ENCODE measurements around the gene GGT6. TPM values are rescaled to one million over a fixed set of nuclear protein-coding genes. Genes with fewer than 3 reads are reported as not detected.

GGT6 gene
- total RNA-seq, 4 donors from 2014 or later: 46.0 to 141 (median 68.5) TPM

GRCh38 chr17:4542726-4543191, 17.6 kb downstream of the GGT6 start:
- no peak for DNase-seq
- peaks cover 49 to 100% (median 57%) of the 10 kb centered on the region in 3 donors for H3K36me3 ChIP-seq

GRCh38 chr17:4542003-4542725, 18.2 kb downstream of the GGT6 start:
- DNase-seq: no peak
- H3K27ac ChIP-seq: peak overlapping the region in 3 of 4 donors; percentile 17 to 67 (median 47)
- H3K9me3 ChIP-seq: no peaks in the 10 kb centered on the region
- H3K4me3 ChIP-seq: no peak overlapping the region
- peaks cover 43 to 100% (median 57%) of the 10 kb centered on the region in 3 donors for H3K36me3 ChIP-seq
- H3K27me3 ChIP-seq: no peaks in the 10 kb centered on the region
- peaks cover 5 to 56% (median 18%) of the 10 kb centered on the region in 3 donors for H3K4me1 ChIP-seq
- intact Hi-C loops (cut with DNase I): no loop called here
- TF ChIP-seq CTCF (IDR thresholded peaks at IDR 0.05): no peak
- no peak for TF ChIP-seq POLR2A (IDR thresholded peaks at IDR 0.05)
- WGBS, 2 donors: 80 to 97% methylated on average over 2 to 6 of the region's 14 CpGs

More at GRCh38 chr17:4542726-4543191, 17.6 kb downstream of the GGT6 start:
- intact Hi-C loops (cut with DNase I): no loop called here
- no peaks in the 10 kb centered on the region for H3K27me3 ChIP-seq
- no peak for TF ChIP-seq CTCF (IDR thresholded peaks at IDR 0.05)
- no peak for TF ChIP-seq POLR2A (IDR thresholded peaks at IDR 0.05)
- WGBS, 2 donors: 96% methylated on average over 5 of the region's 19 CpGs; no CpG with 5 or more reads in 1 of the 2 donors
- no peaks in the 10 kb centered on the region for H3K9me3 ChIP-seq
- no peak overlapping the region for H3K4me3 ChIP-seq
- peaks cover 2 to 50% (median 12%) of the 10 kb centered on the region in 3 donors for H3K4me1 ChIP-seq
- no peak overlapping the region for H3K27ac ChIP-seq

- H3K36me3 ChIP-seq: peaks cover 36 to 94% (median 57%) of the 10 kb centered on the region in 3 donors
- no peak for DNase-seq
- no peak overlapping the region for H3K4me3 ChIP-seq
- H3K9me3 ChIP-seq: no peaks in the 10 kb centered on the region
- intact Hi-C loops (cut with DNase I): no loop called here
- TF ChIP-seq POLR2A (IDR thresholded peaks at IDR 0.05) (no peak), CTCF (IDR thresholded peaks at IDR 0.05) (no peak)
- H3K27ac ChIP-seq: peak overlapping the region in 3 of 4 donors; percentile 17 to 67 (median 47)
- H3K4me1 ChIP-seq: peaks cover 12 to 63% (median 25%) of the 10 kb centered on the region in 3 donors
- WGBS, 2 donors: 77 to 80% methylated on average over 1 to 23 of the region's 29 CpGs
- no peaks in the 10 kb centered on the region for H3K27me3 ChIP-seq
These were observed 18.9 kb downstream of the GGT6 start for GRCh38 chr17:4541328-4542002.

GRCh38 chr17:4540687-4541327, 19.6 kb downstream of the GGT6 start:
- Histone ChIP-seq H3K27me3 (no peaks in the 10 kb centered on the region), H3K27ac (peak overlapping the region in 3 of 4 donors; percentile 17 to 67 (median 47)), H3K36me3 (peaks cover 34 to 87% (median 55%) of the 10 kb centered on the region in 3 donors), H3K4me1 (peaks cover 15 to 70% (median 31%) of the 10 kb centered on the region in 3 donors), H3K4me3 (no peak overlapping the region), H3K9me3 (no peaks in the 10 kb centered on the region)
- TF ChIP-seq CTCF (IDR thresholded peaks at IDR 0.05) (no peak), POLR2A (IDR thresholded peaks at IDR 0.05) (no peak)
- intact Hi-C loops (cut with DNase I): no loop called here
- DNase-seq: no peak
- 54 to 93% methylated on average over 5 to 6 of the region's 15 CpGs for WGBS, 2 donors
